Measurements from ENCODE around the gene MET. TPM values are rescaled to one million over a fixed set of nuclear protein-coding genes. Genes with fewer than 3 reads are reported as not detected.

Gene MET
- total and polyA plus RNA-seq, 2 of the 13 experiments (the other 11 are each of a cell fraction or from before 2014, with no cell fraction given) = 21.8 to 31.5 TPM

- ChIA-PET CTCF (ENCODE audit: low intra/inter-chr PET ratio, low total read pairs) (no interaction called here), POLR2A (no interaction called here)
- Histone ChIP-seq H3K9me3 (ENCODE audit: low read length) (no peaks in the 10 kb centered on the region), H2AFZ (ENCODE audit: low read length) (no peak overlapping the region), H3K4me3 (replicated peaks in 1 of 3; ENCODE audit: insufficient read depth in 1 of 3, low read depth in 2 of 3, low read length in 3 of 3) (no peak overlapping the region), H3K9ac (ENCODE audit: insufficient read depth, low read depth, low read length) (no peak overlapping the region), H3K4me2 (ENCODE audit: low read depth, low read length) (no peak overlapping the region), H3K79me2 (ENCODE audit: insufficient read depth, low read length) (no peaks in the 10 kb centered on the region), H3K4me1 (ENCODE audit: insufficient read depth, low read length) (peaks cover 22% of the 10 kb centered on the region), H3K36me3 (replicated peaks in 1 of 2; ENCODE audit: control insufficient read depth in 1 of 2, insufficient read depth in 2 of 2, low read length in 2 of 2) (peaks cover 0 to 15% of the 10 kb centered on the region in 2 experiments; a peak in 4 of 5 replicates), H3K27ac (ENCODE audit: extremely low read length, insufficient read depth, low read length) (no peak overlapping the region), H4K20me1 (ENCODE audit: insufficient read depth, low read length) (no peaks in the 10 kb centered on the region), H3K27me3 (ENCODE audit: control insufficient read depth in 1 of 2, insufficient read depth in 2 of 2, low read length in 2 of 2) (no peaks in the 10 kb centered on the region)
- in situ Hi-C loops (cut with HindIII; ENCODE audit: extremely low pct_ligation_motif_present, low pct_unique_long_range_greater_than_20kb) (no loop called here), intact Hi-C loops (cut with micrococcal nuclease; ENCODE audit: unreplicated experiment) (no loop called here)
- DNase-seq (ENCODE audit: low spot score) (no peak), ATAC-seq (peak; percentile 48; the same call in 2 of the 3 replicates), FAIRE-seq (no peak)
- TF ChIP-seq ZZZ3 (CRISPR knock-in tag; IDR thresholded peaks at IDR 0.05; ENCODE audit: borderline replicate concordance) (no peak), FOXK2 (IDR thresholded peaks at IDR 0.05) (no peak), SMARCE1 (IDR thresholded peaks at IDR 0.05; ENCODE audit: borderline replicate concordance) (no peak), JDP2 (CRISPR knock-in tag; IDR thresholded peaks at IDR 0.05; ENCODE audit: borderline replicate concordance) (no peak), FOXP1 (IDR thresholded peaks at IDR 0.05) (no peak), FOXP1 (CRISPR knock-in tag; IDR thresholded peaks at IDR 0.05) (peak; percentile 55), HNRNPL (IDR thresholded peaks at IDR 0.05; ENCODE audit: low read depth, low read length) (no peak), FOXC1 (CRISPR knock-in tag; IDR thresholded peaks at IDR 0.05; ENCODE audit: borderline replicate concordance) (no peak), ZNF275 (CRISPR knock-in tag; IDR thresholded peaks at IDR 0.05; ENCODE audit: borderline replicate concordance) (no peak), HMG20A (CRISPR knock-in tag; IDR thresholded peaks at IDR 0.05; ENCODE audit: borderline replicate concordance) (peak; percentile 20; the same call in 1 of the 2 replicates), FOXA1 (IDR thresholded peaks at IDR 0.05) (peak; percentile 42; the same call in 1 of the 2 replicates), FOXA1 (CRISPR knock-in tag; IDR thresholded peaks at IDR 0.05) (no peak), ZNF460 (CRISPR knock-in tag; IDR thresholded peaks at IDR 0.05; ENCODE audit: borderline replicate concordance) (peak; percentile 60), FOXA3 (CRISPR knock-in tag; IDR thresholded peaks at IDR 0.05) (peak; percentile 47; the same call in 1 of the 2 replicates)
- TF ChIP-seq, protein P1, sequence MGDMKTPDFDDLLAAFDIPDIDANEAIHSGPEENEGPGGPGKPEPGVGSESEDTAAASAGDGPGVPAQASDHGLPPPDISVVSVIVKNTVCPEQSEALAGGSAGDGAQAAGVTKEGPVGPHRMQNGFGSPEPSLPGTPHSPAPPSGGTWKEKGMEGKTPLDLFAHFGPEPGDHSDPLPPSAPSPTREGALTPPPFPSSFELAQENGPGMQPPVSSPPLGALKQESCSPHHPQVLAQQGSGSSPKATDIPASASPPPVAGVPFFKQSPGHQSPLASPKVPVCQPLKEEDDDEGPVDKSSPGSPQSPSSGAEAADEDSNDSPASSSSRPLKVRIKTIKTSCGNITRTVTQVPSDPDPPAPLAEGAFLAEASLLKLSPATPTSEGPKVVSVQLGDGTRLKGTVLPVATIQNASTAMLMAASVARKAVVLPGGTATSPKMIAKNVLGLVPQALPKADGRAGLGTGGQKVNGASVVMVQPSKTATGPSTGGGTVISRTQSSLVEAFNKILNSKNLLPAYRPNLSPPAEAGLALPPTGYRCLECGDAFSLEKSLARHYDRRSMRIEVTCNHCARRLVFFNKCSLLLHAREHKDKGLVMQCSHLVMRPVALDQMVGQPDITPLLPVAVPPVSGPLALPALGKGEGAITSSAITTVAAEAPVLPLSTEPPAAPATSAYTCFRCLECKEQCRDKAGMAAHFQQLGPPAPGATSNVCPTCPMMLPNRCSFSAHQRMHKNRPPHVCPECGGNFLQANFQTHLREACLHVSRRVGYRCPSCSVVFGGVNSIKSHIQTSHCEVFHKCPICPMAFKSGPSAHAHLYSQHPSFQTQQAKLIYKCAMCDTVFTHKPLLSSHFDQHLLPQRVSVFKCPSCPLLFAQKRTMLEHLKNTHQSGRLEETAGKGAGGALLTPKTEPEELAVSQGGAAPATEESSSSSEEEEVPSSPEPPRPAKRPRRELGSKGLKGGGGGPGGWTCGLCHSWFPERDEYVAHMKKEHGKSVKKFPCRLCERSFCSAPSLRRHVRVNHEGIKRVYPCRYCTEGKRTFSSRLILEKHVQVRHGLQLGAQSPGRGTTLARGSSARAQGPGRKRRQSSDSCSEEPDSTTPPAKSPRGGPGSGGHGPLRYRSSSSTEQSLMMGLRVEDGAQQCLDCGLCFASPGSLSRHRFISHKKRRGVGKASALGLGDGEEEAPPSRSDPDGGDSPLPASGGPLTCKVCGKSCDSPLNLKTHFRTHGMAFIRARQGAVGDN (CRISPR knock-in tag; IDR thresholded peaks at IDR 0.05) = no peak
- TF ChIP-seq, protein P2, sequence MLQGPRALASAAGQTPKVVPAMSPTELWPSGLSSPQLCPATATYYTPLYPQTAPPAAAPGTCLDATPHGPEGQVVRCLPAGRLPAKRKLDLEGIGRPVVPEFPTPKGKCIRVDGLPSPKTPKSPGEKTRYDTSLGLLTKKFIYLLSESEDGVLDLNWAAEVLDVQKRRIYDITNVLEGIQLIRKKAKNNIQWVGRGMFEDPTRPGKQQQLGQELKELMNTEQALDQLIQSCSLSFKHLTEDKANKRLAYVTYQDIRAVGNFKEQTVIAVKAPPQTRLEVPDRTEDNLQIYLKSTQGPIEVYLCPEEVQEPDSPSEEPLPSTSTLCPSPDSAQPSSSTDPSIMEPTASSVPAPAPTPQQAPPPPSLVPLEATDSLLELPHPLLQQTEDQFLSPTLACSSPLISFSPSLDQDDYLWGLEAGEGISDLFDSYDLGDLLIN (CRISPR knock-in tag; IDR thresholded peaks at IDR 0.05; ENCODE audit: borderline replicate concordance) = no peak
- 86% methylated on average over 5 of the region's 5 CpGs for WGBS (ENCODE audit: low lambda C conversion rate)
- BruUV-seq (replicated peaks) = no TSS peak
Measured at GRCh38 chr7:116796471-116796870, 124.5 kb downstream of the MET start.

Measured in HepG2 (cell line).